Smooth muscle cell (in vitro differentiated cells): Measurements from ENCODE around the gene TSPO2. TPM values are rescaled to one million over a fixed set of nuclear protein-coding genes. Genes with fewer than 3 reads are reported as not detected.

Experiments used
- DNase-seq: peaks from one replicate; lab custom pipeline; 2025; ENCODE audit not compliant: unreplicated experiment; lab: John Stamatoyannopoulos, UW
- H2AFZ ChIP-seq: fragments of 200-600 bp; sonication (generic); 2 replicates; pipeline ENCODE4 v1.6.0; 2016; ENCODE audit warnings: antibody characterized with exemption, low read depth, mild to moderate bottlenecking
- H3F3A ChIP-seq: fragments of 200-600 bp; sonication (generic); 2 replicates; pipeline ENCODE4 v1.6.0; 2017; ENCODE audit warnings: antibody characterized with exemption, low read depth
- H3K27ac ChIP-seq: fragments of 200-600 bp; sonication (generic); 2 replicates; pipeline ENCODE4 v1.5.1; 2016; ENCODE audit warnings: low read depth, mild to moderate bottlenecking
- H3K27me3 ChIP-seq: fragments of 200-600 bp; sonication (generic); 2 replicates; pipeline ENCODE4 v1.6.1; 2016; ENCODE audit warnings: low read depth, mild to moderate bottlenecking
- H3K36me3 ChIP-seq: fragments of 200-600 bp; sonication (generic); 2 replicates; pipeline ENCODE4 v1.5.1; 2016; ENCODE audit warnings: low read depth
- H3K4me1 ChIP-seq: fragments of 200-600 bp; sonication (generic); 2 replicates; pipeline ENCODE4 v1.5.1; 2016; ENCODE audit warnings: low read depth
- H3K4me2 ChIP-seq: fragments of 200-600 bp; sonication (generic); 2 replicates; pipeline ENCODE4 v1.6.0; 2016; ENCODE audit warnings: mild to moderate bottlenecking
- H3K4me3 ChIP-seq: fragments of 200-600 bp; sonication (generic); 2 replicates; pipeline ENCODE4 v1.5.1; 2016; ENCODE audit warnings: mild to moderate bottlenecking
- H3K79me2 ChIP-seq: fragments of 200-600 bp; sonication (generic); 2 replicates; pipeline ENCODE4 v1.6.0; 2016; ENCODE audit warnings: low read depth, mild to moderate bottlenecking
- H3K9ac ChIP-seq: fragments of 200-600 bp; sonication (generic); 2 replicates; pipeline ENCODE4 v1.6.0; 2016; ENCODE audit warnings: low read depth
- H3K9me3 ChIP-seq: fragments of 200-600 bp; sonication (generic); replicated peaks from 2 replicates; pipeline ENCODE4 v1.5.1; 2016; ENCODE audit warnings: low read depth
- H4K20me1 ChIP-seq: fragments of 200-600 bp; sonication (generic); 2 replicates; pipeline ENCODE4 v1.6.0; 2016; ENCODE audit warnings: low read depth
- CTCF ChIP-seq: fragments of 200-600 bp; sonication (generic); IDR thresholded peaks from 2 replicates; pipeline ENCODE4 v1.5.1; 2017; ENCODE audit warnings: borderline replicate concordance, mild to moderate bottlenecking, antibody characterized with exemption; ENCODE audit not compliant: insufficient read depth, poor library complexity, severe bottlenecking
- WGBS: methylation state at CpG from one replicate; pipeline ENCODE4 v1.1.7; 2016; ENCODE audit warnings: low lambda C conversion rate; 5-methylcytosine and 5-hydroxymethylcytosine counted together
- polyA plus RNA-seq: library from polyadenylated mRNA; unstranded; fragments of >200 nt; fragmentation: Nextera tagmentation; extraction: Ambion mirVana; gene quantifications from 2 replicates; pipeline ENCODE4 v1.2.1, GENCODE V29; 2016
- total RNA-seq: library from RNA; depleted of rRNA; stranded (reverse); fragments of >200 nt; gene quantifications from 2 replicates; pipeline ENCODE4 v1.2.3, GENCODE V29; 2014

Gene TSPO2
- total and polyA plus RNA-seq, 2 experiments from 2014 or later = not detected

- no peaks in the 10 kb centered on the region for H3K9me3 ChIP-seq
- no peak for TF ChIP-seq CTCF
- H4K20me1 ChIP-seq = peaks cover 92% of the 10 kb centered on the region
- no peak overlapping the region for H2AFZ ChIP-seq
- no peak overlapping the region for H3K27ac ChIP-seq
- no peaks in the 10 kb centered on the region for H3K27me3 ChIP-seq
- peaks cover 72% of the 10 kb centered on the region for H3K36me3 ChIP-seq
- peaks cover 7% of the 10 kb centered on the region for H3F3A ChIP-seq
- 96% methylated on average over 1 of the region's 1 CpG for WGBS
- H3K4me1 ChIP-seq = no peaks in the 10 kb centered on the region
- H3K79me2 ChIP-seq = peaks cover 12% of the 10 kb centered on the region
- H3K4me3 ChIP-seq = no peak overlapping the region
- no peak overlapping the region for H3K4me2 ChIP-seq
- DNase-seq = no peak
- no peak overlapping the region for H3K9ac ChIP-seq
Observed at GRCh38 chr6:41090841-41091761, 48.8 kb downstream of the TSPO2 start.

GRCh38 chr6:41092421-41093140, 50.3 kb downstream of the TSPO2 start:
- no peaks in the 10 kb centered on the region for H3K27me3 ChIP-seq
- no peaks in the 10 kb centered on the region for H3K4me1 ChIP-seq
- no peak for DNase-seq
- no peak overlapping the region for H3K27ac ChIP-seq
- H3K4me3 ChIP-seq = no peak overlapping the region
- H3K79me2 ChIP-seq = peaks cover 8% of the 10 kb centered on the region
- H2AFZ ChIP-seq = no peak overlapping the region
- H3K36me3 ChIP-seq = peaks cover 75% of the 10 kb centered on the region
- peak; percentile 36 for TF ChIP-seq CTCF
- H3K9me3 ChIP-seq = no peaks in the 10 kb centered on the region
- H3K4me2 ChIP-seq = no peak overlapping the region
- H3F3A ChIP-seq = peaks cover 10% of the 10 kb centered on the region
- H4K20me1 ChIP-seq = peaks cover 93% of the 10 kb centered on the region
- no peak overlapping the region for H3K9ac ChIP-seq
- 100% methylated on average over 4 of the region's 4 CpGs for WGBS

- no peaks in the 10 kb centered on the region for H3K4me1 ChIP-seq
- peaks cover 5% of the 10 kb centered on the region for H3K79me2 ChIP-seq
- 96% methylated on average over 6 of the region's 6 CpGs for whole genome bisulfite sequencing
- no peaks in the 10 kb centered on the region for H3K27me3 ChIP-seq
- DNase-seq = no peak
- no peak overlapping the region for H2AFZ ChIP-seq
- peaks cover 83% of the 10 kb centered on the region for H3K36me3 ChIP-seq
- H3K4me2 ChIP-seq = no peak overlapping the region
- no peaks in the 10 kb centered on the region for H3K9me3 ChIP-seq
- peaks cover 92% of the 10 kb centered on the region for H4K20me1 ChIP-seq
- H3F3A ChIP-seq = peaks cover 10% of the 10 kb centered on the region
- no peak overlapping the region for H3K27ac ChIP-seq
- no peak for TF ChIP-seq CTCF
- no peak overlapping the region for H3K4me3 ChIP-seq
- H3K9ac ChIP-seq = no peak overlapping the region
Observed at GRCh38 chr6:41093729-41094128, 51.5 kb downstream of the TSPO2 start.

Other genes with a start within 250 kb of the TSPO2 start
- 0.63 and 3.4 TPM in 2 replicates for gene UNC5CL, start 3.2 kb upstream of the TSPO2 start, total RNA-seq
- gene UNC5CL, start 3.2 kb upstream of the TSPO2 start, polyA plus RNA-seq = 1.1 and 1.3 TPM in 2 replicates
- gene APOBEC2, start 10.7 kb downstream of the TSPO2 start, total RNA-seq = 1.0 TPM in 1 of 2 replicates, not detected in the other
- 1.2 and 1.6 TPM in 2 replicates for gene APOBEC2, start 10.7 kb downstream of the TSPO2 start, polyA plus RNA-seq
- gene OARD1, start 29.9 kb downstream of the TSPO2 start, total RNA-seq = 15.0 and 18.5 TPM in 2 replicates
- gene OARD1, start 29.9 kb downstream of the TSPO2 start, polyA plus RNA-seq = 21.2 and 27.2 TPM in 2 replicates
- gene NFYA, start 30.5 kb downstream of the TSPO2 start, total RNA-seq = 40.2 and 43.5 TPM in 2 replicates
- gene NFYA, start 30.5 kb downstream of the TSPO2 start, polyA plus RNA-seq = 20.6 and 22.4 TPM in 2 replicates
- gene TREML1, start 111.9 kb downstream of the TSPO2 start, total RNA-seq = not detected in 2 replicates
- not detected in 2 replicates for gene TREML1, start 111.9 kb downstream of the TSPO2 start, polyA plus RNA-seq
- not detected in 2 replicates for gene TREM2, start 120.6 kb downstream of the TSPO2 start, total RNA-seq
- 0.24 TPM in 1 of 2 replicates, not detected in the other for gene TREM2, start 120.6 kb downstream of the TSPO2 start, polyA plus RNA-seq
- not detected in 2 replicates for gene TREML2, start 158.7 kb downstream of the TSPO2 start, total RNA-seq
- gene TREML2, start 158.7 kb downstream of the TSPO2 start, polyA plus RNA-seq = not detected in 2 replicates
- gene TREML4, start 185.9 kb downstream of the TSPO2 start, total RNA-seq = not detected in 2 replicates
- gene TREML4, start 185.9 kb downstream of the TSPO2 start, polyA plus RNA-seq = not detected in 2 replicates
- 3.2 and 14.1 TPM in 2 replicates for gene TREM1, start 244.2 kb downstream of the TSPO2 start, total RNA-seq
- 6.9 and 10.0 TPM in 2 replicates for gene TREM1, start 244.2 kb downstream of the TSPO2 start, polyA plus RNA-seq